Nephron progenitor cell (in vitro differentiated cells): ENCODE measurements around the gene ZDHHC1.
A peak's percentile ranks its signal among the peaks of the same experiment; 100 is the strongest.

Source experiments
- DNase-seq: peaks from one replicate; pipeline ENCODE4 v3.0.0; 2021
- H3K27ac Mint-ChIP-seq: 2 replicates; pipeline ENCODE4 v1.8.0; 2021; ENCODE audit warnings: mild to moderate bottlenecking, moderate library complexity, mixed read lengths
- H3K27me3 Mint-ChIP-seq: 2 replicates; pipeline ENCODE4 v1.8.0; 2021; ENCODE audit warnings: mild to moderate bottlenecking, low read depth, mixed read lengths; ENCODE audit not compliant: poor library complexity
- H3K36me3 Mint-ChIP-seq: 2 replicates; pipeline ENCODE4 v1.8.0; 2021; ENCODE audit warnings: low read depth, mixed read lengths
- H3K4me1 Mint-ChIP-seq: 2 replicates; pipeline ENCODE4 v1.8.0; 2021; ENCODE audit warnings: mixed read lengths
- H3K4me3 Mint-ChIP-seq: 2 replicates; pipeline ENCODE4 v1.8.0; 2021; ENCODE audit warnings: mild to moderate bottlenecking, moderate library complexity, mixed read lengths
- H3K9me3 Mint-ChIP-seq: 2 replicates; pipeline ENCODE4 v1.8.0; 2021; ENCODE audit warnings: mild to moderate bottlenecking, moderate library complexity, mixed read lengths
- TF ChIP-seq, protein P1 (sequence below): fragments of 200-600 bp; sonication (generic); IDR thresholded peaks from 2 replicates; pipeline ENCODE4 v1.5.0; 2021; ENCODE audit warnings: antibody characterized with exemption

Gene ZDHHC1

DNA sequence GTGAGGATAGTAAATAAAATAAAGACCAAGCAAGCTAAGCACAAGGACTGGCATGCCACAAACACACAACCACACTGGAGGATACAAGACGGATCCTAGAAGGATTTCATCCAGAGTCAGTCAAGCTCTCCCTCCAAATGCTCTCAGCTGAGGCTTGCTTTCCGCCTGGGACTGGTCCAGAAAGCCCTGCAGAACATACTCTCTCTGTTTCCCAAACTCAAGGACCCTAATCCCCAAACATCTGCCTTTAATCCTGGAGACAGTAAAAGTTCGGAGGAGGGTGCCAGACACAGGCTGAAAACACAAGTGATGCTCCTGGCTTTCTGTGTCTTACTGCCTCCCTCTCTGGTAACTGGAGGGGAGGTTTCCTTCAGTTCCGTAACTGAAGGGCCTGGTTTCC lies 9.3 kb upstream of the ZDHHC1 start:
- Mint-ChIP-seq H3K9me3 (no peaks in the 10 kb centered on the region), H3K27ac (no peak overlapping the region), H3K4me3 (no peak overlapping the region), H3K36me3 (no peaks in the 10 kb centered on the region), H3K4me1 (peaks cover 65% of the 10 kb centered on the region), H3K27me3 (peaks cover 69% of the 10 kb centered on the region)
- no peak for DNase-seq
- TF ChIP-seq, protein P1, sequence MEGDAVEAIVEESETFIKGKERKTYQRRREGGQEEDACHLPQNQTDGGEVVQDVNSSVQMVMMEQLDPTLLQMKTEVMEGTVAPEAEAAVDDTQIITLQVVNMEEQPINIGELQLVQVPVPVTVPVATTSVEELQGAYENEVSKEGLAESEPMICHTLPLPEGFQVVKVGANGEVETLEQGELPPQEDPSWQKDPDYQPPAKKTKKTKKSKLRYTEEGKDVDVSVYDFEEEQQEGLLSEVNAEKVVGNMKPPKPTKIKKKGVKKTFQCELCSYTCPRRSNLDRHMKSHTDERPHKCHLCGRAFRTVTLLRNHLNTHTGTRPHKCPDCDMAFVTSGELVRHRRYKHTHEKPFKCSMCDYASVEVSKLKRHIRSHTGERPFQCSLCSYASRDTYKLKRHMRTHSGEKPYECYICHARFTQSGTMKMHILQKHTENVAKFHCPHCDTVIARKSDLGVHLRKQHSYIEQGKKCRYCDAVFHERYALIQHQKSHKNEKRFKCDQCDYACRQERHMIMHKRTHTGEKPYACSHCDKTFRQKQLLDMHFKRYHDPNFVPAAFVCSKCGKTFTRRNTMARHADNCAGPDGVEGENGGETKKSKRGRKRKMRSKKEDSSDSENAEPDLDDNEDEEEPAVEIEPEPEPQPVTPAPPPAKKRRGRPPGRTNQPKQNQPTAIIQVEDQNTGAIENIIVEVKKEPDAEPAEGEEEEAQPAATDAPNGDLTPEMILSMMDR = no peak

DNA sequence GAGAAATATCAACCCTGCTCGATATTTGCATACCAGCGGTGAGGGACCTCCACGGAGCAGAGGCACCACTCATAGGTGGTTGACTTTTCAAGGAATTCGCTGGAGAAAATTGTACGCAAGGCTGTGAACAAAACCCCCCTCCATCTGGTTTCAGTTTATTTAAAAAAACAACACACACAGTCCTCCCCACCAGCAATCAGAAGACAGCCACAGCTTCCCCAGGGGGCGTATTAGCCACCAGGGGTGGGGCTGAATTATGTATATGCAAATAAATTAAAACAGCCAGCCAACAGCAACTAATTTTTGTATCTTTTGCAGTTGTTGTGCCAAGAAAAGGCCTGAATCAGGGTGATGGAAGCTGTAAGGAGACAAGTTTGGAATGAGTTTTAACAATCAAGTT lies 8.8 kb upstream of the ZDHHC1 start:
- H3K27me3 Mint-ChIP-seq = peaks cover 64% of the 10 kb centered on the region
- no peak for DNase-seq
- H3K9me3 Mint-ChIP-seq = no peaks in the 10 kb centered on the region
- no peak overlapping the region for H3K27ac Mint-ChIP-seq
- H3K4me1 Mint-ChIP-seq = peaks cover 61% of the 10 kb centered on the region
- TF ChIP-seq, protein P1 = no peak
- H3K4me3 Mint-ChIP-seq = peak overlapping the region; percentile 8
- H3K36me3 Mint-ChIP-seq = no peaks in the 10 kb centered on the region

DNA sequence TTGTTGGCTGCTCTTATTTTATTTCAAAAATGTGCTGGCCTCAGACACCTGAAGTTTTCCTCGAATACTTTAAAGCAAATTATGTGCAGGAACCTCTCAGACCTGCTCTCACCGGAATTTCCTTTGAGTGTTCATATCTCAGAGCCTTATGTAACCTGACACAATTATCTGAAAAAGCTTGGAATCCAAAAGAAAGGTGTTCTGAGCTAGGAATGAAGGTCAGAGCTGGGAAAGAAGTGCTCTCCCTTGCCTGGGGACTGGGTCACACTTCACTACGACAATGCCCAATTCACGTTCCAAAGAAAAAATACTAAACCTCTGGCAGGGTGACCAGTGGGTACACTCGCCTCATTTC lies 8.0 kb upstream of the ZDHHC1 start:
- no peaks in the 10 kb centered on the region for H3K36me3 Mint-ChIP-seq
- H3K27ac Mint-ChIP-seq = no peak overlapping the region
- peaks cover 61% of the 10 kb centered on the region for H3K27me3 Mint-ChIP-seq
- TF ChIP-seq, protein P1 = no peak
- peaks cover 61% of the 10 kb centered on the region for H3K4me1 Mint-ChIP-seq
- H3K9me3 Mint-ChIP-seq = no peaks in the 10 kb centered on the region
- no peak for DNase-seq
- H3K4me3 Mint-ChIP-seq = peak overlapping the region; percentile 27

DNA sequence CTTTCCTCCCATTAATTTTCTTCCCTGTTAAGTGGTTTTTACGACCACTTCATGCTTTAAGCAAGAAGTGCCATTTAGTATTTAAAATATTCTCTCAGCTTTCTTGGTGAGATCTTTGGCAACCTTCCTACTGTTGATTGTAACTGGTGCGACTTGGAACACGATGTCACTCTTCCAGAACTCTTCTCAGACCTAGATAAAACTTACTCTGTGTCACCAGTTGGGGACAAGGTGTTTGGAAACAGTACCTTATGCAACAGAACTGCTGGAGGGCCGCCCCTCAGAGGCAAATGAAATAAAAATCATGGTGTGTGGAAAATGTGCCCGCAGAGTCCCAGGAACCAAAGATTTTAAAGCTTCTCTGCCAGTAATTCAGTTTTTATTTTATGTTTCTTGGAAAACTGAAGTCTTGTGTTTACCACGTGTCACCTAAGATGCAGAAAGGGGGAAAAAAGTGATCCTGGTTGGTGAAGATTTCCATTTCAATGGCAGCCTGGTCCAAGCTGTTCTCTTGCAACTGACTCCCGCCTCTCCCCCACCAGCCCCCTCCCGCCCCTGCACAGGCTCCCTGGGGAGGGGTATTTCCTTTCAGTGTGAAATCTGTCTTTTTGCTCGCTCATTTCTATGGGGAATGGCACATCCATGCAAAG lies 7.5 kb upstream of the ZDHHC1 start:
- peak; percentile 30 for DNase-seq
- peak overlapping the region; percentile 43 for H3K27ac Mint-ChIP-seq
- TF ChIP-seq, protein P1 = no peak
- H3K36me3 Mint-ChIP-seq = no peaks in the 10 kb centered on the region
- H3K9me3 Mint-ChIP-seq = no peaks in the 10 kb centered on the region
- H3K4me1 Mint-ChIP-seq = peaks cover 59% of the 10 kb centered on the region
- H3K27me3 Mint-ChIP-seq = peaks cover 57% of the 10 kb centered on the region
- H3K4me3 Mint-ChIP-seq = peak overlapping the region; percentile 39

DNA sequence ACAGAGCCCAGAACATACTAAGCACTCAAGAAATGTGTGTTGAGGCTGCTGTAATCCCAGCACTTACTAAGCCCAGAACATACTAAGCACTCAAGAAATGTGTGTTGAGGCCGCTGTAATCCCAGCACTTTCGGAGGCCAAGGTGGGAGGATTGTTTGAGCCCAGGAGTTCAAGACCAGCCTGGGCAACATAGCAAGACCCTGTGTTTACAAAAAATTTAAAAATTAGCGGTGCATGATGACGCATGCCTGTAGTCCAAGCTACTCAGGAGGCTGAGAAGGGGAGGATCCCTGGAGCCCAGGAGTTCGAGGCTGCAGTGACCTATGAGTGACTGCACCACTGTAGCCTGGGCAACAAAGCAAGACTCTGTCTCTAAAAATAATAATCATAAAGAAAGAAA lies 6.7 kb upstream of the ZDHHC1 start:
- Mint-ChIP-seq H3K36me3 (no peaks in the 10 kb centered on the region), H3K27ac (no peak overlapping the region)

DNA sequence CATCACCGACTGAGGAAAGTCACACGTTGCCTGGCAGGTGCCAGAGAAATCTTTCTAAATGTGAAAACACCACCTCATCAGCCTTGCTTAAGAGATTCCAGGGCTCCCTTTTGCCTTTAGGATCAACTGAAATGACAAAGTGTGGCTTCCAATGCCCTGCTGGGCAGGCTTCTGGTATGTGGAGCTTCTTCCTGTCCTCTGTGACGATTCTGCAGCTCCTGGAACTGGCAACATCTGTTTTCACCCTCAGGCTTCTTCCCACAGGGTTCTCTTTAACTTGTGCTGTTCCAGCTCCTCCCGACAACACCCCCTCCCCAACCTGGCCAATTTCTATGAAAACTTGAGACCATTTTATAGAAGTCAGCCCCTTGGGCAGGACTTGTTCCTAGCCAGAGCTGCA lies 4.8 kb upstream of the ZDHHC1 start:
- peaks cover 61% of the 10 kb centered on the region for H3K4me1 Mint-ChIP-seq
- no peaks in the 10 kb centered on the region for H3K9me3 Mint-ChIP-seq
- peak overlapping the region; percentile 39 for H3K27ac Mint-ChIP-seq
- TF ChIP-seq, protein P1 = no peak
- H3K36me3 Mint-ChIP-seq = no peaks in the 10 kb centered on the region
- no peak for DNase-seq
- H3K4me3 Mint-ChIP-seq = no peak overlapping the region
- H3K27me3 Mint-ChIP-seq = peaks cover 37% of the 10 kb centered on the region

More for the DNA sequence above, 6.7 kb upstream of the ZDHHC1 start:
- H3K27me3 Mint-ChIP-seq = peaks cover 50% of the 10 kb centered on the region
- no peak overlapping the region for H3K4me3 Mint-ChIP-seq
- TF ChIP-seq, protein P1 = no peak
- H3K4me1 Mint-ChIP-seq = peaks cover 57% of the 10 kb centered on the region
- no peaks in the 10 kb centered on the region for H3K9me3 Mint-ChIP-seq
- no peak for DNase-seq
